LNCaP clone FGC (cell line): ENCODE data around the gene SUSD3.

Experiments
- DNase-seq: peaks from one replicate; pipeline ENCODE4 v3.0.0-alpha.2; 2011; ENCODE audit warnings: low read depth
- H3K4me3 ChIP-seq: 2 replicates; pipeline ENCODE4 v1.5.1; 2011; ENCODE audit warnings: mild to moderate bottlenecking, low read depth, low read length, control low read depth
- CTCF ChIP-seq: IDR thresholded peaks from 2 replicates; pipeline ENCODE4 v1.5.1; 2012; ENCODE audit warnings: mild to moderate bottlenecking; ENCODE audit not compliant: control insufficient read depth, insufficient read depth; ENCODE audit errors: extremely low read depth

SUSD3 gene

DNA sequence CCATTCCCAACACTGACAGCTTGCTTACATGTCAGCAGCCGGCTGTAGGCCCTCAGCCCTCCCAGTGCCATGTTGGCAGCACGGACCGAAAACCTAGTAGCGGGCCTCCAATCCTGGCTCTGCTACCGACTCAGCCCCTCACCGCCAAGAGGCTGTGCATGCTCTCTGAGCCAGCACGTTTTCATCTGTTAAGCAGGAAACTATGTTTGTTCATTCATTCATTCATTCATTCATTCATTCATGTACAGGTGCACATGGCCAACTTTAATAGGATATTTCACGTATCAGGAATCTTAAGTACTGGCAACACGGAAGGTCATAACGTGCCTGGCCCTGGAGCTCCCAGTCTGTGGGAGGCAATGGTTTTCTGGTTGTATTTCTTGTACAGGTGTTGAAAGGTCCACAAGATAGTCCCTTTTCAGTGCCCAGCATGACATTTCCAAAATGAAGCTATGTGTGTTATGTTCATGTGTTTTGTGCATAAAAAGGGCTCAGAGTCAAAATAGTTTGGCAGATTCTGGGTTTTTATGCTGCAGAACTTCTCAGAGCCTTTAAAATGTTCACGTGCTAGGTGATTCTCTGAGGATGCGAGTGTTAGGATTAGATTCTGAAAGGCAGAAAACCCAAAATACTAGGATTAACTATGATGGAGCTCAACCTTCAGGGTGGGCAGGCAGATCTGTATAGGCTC is 17.7 kb downstream of the SUSD3 start:
- DNase-seq, result no peak
- no peak for TF ChIP-seq CTCF
- no peak overlapping the region for H3K4me3 ChIP-seq

DNA sequence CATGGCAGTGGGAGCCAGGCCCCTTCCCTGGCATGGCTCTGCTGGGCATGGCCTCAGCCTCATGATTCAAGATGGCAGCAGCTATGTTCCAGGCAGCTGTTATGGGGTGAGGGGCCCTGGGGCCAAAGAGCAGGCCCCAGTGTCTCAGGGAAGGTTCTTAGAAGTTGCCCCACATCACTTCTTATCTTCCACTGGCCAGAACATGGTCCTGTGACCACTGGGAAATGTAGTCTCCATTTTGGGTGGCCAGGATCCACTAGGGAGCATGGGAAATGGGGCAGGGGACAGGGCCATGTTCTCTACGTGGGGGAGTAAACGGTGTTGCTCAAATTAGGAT is 18.3 kb downstream of the SUSD3 start:
- TF ChIP-seq CTCF, result no peak
- H3K4me3 ChIP-seq, result no peak overlapping the region
- DNase-seq, result no peak

GRCh38 chr9:93077367-93077766 is 18.9 kb downstream of the SUSD3 start:
- no peak for TF ChIP-seq CTCF
- DNase-seq, result no peak
- H3K4me3 ChIP-seq, result no peak overlapping the region

DNA sequence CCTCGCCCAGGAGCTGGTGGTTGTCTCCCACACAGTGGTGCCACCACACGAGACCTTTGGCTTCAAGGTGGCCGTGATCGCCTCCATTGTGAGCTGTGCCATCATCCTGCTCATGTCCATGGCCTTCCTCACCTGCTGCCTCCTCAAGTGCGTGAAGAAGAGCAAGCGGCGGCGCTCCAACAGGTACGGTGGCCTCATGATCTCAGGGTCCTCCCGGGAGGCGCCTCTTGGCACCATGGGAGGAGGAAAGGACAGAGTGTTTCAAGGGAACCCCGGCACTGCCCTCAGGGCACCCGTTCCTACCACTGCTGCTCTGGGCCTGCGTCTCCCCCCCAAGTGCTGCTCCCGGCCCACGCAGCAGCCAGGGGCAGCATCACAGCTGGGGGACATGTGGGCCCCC is 19.3 kb downstream of the SUSD3 start:
- H3K4me3 ChIP-seq, result no peak overlapping the region
- no peak for TF ChIP-seq CTCF
- DNase-seq, result no peak

GRCh38 chr9:93079371-93079770 is 20.9 kb downstream of the SUSD3 start:
- no peak for TF ChIP-seq CTCF
- H3K4me3 ChIP-seq, result no peak overlapping the region
- no peak for DNase-seq

- no peak for DNase-seq
- no peak for TF ChIP-seq CTCF
- no peak overlapping the region for H3K4me3 ChIP-seq
Observed at GRCh38 chr9:93080406-93080805, 21.9 kb downstream of the SUSD3 start.

DNA sequence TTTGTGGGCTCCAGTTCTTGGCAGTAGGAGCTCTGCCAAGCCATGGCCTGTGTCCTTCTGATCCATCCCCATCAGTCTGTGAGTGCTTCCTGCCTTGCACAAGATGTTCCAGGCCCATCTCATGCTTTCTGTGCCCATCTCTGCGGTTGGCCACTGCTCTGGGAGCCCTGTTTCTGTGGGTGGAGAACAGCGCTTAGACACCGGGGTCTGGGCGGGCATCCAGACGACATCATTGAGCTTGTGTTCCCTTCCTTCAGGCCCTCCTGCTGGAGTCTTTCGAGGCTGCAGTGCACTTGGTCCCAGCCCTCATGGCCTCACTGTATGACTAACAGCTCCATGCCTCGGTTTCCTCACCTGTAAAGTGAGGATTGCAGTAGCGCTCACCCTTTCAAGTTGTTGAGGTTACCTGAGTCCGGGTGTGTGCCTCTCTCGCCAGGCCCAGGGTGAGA is 22.6 kb downstream of the SUSD3 start:
- no peak for DNase-seq
- no peak for TF ChIP-seq CTCF
- H3K4me3 ChIP-seq, result no peak overlapping the region
